NCI-H2227 (cell line): ENCODE data around the gene ZNF831.

Experiments used
- DNase-seq: peaks from one replicate; lab custom pipeline; 2025; ENCODE audit not compliant: unreplicated experiment; lab: John Stamatoyannopoulos, UW

ZNF831 gene

DNA sequence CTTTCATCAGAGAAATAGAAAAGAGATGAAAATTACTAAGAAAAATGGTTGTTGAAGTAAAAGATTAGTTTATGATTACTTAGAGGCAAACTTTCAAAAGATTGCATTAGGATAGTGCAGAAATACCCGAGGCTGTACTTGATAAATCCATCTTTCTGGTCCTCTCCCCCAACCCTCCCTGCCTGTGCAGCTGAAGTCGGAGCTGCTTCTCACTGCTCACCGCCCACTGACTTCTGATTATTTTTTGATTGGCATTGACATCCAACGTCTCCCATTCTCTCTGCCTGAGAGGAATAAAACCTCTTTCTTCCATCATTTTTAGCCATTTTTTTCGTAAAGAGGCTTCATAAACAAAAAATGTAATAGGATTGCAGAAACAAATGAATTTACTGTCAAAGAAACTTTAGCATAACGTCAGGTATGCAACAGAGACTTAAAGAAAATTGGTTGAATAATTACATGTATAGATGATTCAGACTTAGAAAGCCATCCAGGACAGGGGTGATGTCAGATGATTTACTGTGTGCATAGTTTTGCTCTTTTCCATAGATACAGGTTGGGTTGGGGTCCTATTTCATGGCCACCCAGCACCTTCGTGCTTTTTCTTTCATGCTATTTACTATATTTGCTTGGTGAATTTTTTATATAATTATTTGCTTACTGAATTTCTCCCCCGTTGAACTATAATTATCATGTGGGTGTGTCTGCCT is 83.2 kb downstream of the ZNF831 start:
- peak; percentile 49 for DNase-seq

DNA sequence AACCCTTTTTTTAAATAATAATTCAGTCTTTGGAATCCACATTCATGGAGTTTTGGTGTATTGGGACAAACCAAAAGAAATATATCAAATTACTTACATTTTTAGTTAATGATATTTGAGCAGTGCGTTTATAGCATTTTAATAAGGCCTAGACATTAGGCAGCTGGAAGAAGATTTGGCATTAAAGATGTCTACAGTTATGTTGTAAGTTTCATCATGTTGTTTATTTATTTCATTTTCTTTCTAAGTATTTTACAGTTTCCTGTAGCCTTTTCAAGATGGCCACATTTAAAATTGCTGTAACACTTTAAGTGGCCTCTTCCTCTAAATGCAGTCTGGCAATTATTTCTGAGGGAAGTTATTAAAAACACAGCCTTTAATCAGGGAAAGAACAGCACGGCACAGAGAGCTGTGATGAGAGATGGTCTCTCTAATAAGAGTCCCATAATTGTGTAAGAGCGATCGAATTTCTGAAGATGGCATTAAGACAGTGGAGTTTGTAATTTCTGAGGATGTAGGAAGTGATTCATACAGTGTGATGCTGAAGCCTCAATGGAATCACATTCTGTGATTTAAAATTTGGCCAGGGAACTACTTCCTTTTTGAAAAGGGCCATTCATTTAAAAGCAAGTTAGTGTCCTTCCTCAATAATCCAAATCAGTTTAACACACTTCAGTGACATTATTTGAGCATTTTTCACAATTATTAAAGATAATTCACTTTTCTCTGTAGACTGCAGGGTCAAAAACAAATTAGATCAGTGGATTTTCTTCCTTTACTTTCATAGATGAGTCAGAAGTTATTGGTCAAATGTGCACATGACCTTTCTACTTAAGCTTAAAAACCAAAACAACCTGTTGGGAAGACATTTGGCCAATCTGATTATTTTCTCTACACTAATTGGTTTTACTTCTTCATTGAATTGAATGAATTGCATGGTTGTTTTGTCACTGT is 84.4 kb downstream of the ZNF831 start:
- DNase-seq = peak; percentile 17

DNA sequence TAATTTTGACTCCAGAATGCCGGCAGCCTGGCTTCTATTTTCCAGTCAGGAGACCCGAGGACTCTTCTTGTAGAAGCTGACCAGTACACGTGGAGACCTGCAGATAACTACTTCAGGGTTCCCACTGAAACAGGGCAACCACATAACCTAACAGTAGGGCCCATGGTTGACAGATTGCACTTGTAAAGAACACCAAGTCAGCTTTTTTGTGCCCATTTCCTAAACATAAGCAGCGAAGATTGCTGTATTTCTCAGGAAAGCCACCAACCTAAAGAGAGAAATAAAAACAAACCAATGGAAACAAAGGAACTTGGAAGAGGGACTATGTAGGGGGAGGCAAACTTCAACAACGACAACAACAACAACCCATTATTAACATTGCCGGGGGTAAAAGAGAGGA is 86.7 kb downstream of the ZNF831 start:
- DNase-seq = no peak

DNA sequence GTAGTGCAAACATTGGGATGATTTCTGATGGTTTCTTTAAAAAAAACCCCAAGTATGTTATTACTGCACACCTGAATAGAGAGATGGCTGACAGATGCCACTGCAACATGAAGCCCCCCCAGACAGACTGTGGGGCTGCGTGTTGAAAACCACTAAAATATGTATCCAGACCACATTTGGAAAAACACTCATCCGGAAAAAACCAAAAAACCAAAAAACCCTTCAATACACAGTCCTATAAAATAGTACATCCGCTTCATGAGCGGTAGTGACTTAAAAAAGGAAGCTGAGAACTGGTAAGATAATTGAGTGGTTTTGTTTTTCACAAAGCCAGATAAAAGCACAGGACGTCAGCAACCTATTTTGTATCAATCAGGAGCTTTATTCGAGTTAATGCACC is 89.7 kb downstream of the ZNF831 start:
- DNase-seq = no peak

DNA sequence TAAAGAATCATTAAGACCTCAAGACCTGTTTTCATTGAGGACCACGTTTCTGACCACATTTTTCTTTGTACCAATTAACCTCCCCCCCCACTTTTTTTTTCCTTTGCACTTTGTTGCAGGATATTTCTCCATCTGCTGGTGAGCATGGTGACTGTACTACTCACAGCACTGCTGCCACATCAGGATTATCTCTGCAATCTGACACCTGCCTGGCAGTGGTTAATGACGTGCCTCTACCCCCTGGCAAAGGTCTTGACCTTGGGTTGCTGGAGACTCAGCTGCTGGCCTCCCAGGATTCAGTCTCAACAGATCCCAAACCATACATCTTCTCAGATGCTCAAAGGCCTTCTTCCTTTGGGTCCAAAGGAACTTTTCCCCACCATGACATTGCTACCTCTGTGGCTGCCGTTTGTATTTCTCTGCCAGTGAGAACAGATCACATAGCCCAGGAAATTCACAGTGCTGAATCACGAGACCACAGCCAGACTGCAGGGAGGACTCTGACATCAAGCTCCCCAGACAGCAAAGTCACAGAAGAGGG is 90.2 kb downstream of the ZNF831 start:
- DNase-seq = no peak

DNA sequence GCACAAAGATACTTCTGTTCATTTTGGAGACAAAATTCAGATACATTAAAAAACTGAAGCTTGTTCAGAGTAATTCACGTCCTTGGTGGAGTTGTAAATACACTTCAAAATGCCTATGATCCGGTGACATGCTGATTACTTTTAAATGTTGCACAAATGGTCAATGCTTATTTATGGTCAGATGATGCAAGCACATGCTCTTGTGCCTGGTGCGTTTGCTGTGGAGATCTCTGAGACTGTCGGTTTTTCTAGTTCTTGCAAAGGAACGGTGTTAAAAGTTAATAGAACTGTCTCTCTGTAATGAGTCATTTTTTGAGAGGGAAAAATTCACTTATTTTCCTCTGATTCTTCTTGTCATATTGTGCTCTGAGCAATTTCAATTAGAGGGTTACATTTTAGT is 91.6 kb downstream of the ZNF831 start:
- DNase-seq = no peak

DNA sequence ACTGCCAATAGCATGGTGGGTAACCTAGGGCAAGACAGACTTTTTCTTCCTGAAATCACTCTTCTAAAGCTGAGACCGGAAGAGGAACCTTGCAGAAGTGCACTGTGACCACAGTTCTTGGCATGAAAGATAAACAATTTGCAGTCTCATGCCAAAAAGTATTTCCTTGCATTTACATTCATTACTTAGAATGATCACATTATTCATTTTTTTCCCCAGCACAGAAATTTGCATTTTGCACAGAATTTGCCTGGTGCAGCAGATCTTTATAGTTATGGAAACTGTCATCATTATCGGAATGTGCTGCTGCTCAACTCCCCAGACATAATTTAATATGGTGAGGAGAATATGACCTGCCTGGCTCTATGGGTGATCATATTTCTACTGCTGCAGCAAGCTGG is 94.6 kb downstream of the ZNF831 start:
- no peak for DNase-seq

DNA sequence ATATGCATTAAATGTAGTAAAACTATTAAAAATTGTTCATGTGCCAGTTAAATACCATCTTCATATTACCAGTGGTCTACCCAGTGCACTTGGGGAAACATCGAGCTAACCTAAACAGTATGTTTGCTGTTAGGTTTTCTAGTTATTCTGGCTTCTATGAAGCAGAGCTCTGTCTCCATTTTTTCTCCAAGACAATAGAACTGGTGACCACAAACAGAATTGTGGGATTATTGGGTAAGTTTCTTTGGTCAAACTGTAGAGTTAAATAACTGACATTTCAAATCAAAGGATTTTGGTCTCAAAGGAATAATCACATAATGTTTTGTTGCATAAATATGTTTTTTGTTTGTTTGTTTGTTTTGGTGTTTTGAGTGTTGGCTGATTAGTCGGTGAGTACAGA is 96.3 kb downstream of the ZNF831 start:
- DNase-seq = no peak

DNA sequence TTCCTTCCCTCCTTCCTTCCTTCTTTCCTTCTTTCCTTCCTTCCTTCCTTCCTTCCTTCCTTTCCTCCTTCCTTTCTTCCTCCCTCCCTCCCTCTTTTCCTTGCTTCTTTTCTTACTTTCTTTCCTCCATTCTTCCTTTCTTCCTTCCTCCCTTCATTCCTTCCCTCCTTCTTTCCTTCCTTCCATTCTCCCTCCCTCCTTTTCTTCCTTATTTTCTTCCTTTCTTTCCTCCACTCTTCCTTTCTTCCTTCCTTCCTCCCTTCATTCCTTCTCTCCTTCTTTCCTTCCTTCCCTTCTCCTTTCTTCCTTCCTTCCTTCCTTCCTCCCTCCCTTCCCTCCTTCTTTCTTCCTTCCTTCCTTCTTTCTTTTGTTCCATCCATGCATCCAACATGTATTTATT is 101.7 kb downstream of the ZNF831 start:
- DNase-seq = no peak

DNA sequence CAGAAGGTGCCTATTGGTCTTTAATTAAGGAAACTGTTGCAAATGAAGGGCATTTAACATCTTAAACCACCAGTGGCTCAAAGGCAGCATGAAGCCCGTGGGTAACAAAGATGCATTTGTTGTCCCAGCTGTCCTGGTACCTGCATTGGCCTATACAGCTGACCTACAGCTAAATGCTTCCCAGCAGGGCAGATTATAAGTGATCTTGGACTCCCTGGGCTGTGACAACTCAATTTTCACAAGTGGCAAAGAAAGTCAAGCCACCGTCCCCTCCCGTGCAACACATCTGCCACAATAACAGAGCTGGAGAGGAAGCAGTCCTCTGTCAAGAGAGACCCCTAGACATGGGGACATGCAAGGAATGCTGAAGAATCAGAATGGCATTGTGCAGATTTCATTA is 105.2 kb downstream of the ZNF831 start:
- DNase-seq = peak; percentile 54

DNA sequence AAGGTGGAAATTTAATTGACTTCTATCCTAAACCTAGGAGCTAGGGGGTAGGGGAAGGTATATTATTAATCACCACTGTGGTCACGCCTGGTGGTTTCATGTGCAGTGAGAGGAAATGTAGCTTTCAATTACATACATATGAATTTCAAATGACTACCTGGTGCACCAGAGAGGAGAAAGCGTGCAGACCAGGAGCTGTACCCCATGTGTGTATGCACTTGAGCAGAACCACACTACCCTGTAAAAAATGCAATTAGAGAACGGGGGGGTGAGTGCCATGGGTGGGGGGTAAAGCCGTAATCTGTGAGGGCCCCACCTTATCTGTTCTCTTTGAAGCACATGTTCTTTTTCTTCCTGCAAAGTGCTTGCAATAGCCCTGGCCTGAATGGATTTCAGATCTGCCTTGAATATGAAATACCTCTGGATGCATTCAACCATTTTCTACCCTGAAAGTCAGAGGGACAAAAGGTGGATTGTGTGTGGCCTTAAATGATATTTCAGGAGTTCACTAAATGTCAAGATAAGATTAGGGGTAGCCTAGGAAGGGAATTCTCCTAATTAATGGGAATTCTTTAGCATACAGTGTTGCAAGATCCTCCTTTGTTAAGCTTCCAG is 105.9 kb downstream of the ZNF831 start:
- peak; percentile 46 for DNase-seq

DNA sequence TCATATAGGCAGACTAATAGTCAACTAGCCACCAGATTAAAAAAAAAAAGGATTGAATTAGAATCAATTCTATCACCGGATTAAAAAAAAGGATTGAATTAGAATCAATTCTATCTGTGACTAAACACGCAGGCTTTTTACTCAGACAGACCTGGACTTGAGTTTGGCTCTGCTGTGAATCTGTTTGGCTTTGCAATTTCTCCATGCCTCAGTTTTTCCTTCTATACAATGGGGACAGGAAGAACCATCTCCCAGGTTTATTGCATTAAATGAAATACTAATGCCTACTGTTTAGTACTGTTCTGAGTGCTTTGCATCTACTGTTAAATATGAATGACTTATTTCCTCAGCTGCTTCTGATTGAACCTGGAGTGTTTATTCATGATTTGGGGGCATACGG is 106.8 kb downstream of the ZNF831 start:
- DNase-seq = no peak

DNA sequence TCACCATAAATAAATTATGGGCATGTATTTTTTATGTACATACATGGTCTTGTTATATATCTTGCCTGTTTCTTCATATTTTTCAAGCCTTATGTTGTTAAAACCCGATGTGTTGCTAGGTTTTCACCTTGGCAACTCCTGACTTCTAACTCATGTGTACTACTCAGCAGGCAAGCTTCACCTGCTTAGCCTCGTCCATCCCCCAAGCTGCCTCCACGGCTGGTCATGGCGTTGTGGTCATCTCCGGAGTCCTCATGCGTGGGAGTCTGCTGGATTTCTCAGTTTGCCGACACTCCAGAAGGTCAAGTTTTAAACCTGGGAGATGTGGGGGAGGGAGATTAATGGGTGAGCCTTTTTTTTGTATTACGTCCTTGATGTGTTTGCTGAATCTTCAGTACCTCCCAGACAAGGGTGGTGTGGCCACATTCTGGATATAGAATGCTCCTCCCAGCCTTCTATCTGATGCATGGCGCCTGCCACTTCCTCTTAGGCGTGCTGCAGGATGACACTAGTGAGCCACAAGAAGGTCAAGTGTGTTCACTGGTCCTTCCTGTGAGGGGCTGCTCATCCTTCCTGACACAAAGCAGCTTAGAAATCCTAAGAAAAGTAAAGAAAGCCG is 110.2 kb downstream of the ZNF831 start:
- no peak for DNase-seq

DNA sequence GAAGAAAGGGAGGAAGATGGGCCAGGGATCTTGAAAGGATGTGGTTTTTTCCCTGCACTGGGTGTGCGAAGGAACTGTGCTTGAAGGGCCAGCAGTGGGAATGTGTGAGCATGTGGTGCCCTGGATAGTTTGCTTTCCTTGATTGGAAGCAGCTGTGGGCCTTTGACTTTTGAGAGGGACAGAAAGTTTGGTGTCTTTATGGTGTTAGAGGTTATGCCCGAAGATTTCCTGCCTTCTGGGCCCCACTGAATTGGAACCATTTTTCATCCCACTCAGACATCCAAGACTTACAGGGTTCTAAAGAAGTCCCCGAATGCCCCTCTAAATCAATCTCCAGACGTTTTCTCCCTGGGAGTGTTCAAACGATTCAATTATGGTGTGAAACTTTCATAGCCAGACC is 113.3 kb downstream of the ZNF831 start:
- DNase-seq = no peak

DNA sequence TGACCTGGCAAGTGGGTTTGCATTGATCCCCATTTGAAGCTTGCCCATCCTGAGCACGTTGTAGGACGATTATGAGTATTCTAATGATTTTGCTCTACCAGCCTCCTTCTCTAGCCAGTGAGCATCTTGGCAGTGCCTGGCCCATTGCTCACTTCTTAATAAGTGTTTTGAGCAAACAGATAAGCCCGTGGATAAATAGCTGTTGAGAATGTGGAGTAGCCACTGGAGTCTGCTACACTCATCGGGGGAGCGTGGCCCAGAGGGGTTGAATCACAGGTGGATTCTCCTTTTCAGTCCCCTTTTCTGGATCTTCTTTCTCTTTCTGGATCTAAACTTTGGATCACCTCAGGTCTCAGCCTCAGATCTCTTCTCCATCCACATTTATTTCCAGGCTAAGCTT is 120.8 kb downstream of the ZNF831 start:
- no peak for DNase-seq

DNA sequence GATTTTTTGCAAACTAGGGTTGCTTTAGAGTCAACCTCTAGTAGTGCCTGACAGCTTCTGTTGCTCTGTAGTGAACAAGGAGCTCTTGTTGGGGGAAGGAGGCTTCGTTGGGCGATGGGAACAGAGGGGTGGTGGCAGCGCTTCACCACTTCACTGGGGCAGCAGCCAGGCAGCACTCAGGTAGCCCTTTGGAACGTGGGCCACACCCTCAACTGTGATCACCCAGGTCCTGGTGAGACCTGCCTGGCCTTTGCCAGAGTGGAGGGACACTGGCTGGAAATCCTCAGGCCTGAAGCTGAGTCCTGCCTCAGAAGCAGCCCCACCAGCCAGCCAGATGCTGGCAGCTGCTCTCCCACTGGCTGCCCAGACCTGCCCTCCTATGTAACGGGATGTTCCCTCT is 126.4 kb downstream of the ZNF831 start:
- no peak for DNase-seq

DNA sequence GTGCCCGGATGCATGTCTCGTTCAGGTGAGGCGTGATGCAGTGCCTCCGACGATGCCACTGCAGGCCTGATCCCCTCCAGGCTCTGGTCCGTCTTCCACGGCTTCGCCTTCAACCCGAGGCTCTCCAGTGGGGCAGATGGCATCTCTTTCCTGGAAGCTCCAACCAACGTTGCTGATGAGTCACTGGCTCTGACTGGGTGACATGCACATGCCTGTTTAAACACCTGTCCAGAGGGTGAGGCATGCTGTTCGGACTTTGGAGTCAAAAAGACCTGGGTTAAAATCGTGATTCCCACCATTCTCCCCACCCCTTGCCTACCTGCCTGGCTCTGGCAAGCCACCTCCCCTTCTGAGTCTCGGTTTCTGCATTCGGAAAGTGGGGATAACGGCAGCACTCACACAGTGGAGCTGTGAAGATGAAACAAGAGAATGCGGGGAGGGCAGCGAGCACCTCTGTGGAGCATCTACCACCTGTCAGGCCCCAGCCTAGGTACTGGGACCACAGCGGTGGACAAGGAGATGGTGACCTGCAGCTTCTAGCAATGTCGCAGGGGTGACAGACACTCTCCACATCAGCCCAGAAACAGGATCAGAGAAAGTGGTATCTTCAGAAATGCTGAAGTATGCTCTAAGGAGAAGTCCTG is 128.2 kb downstream of the ZNF831 start:
- DNase-seq = no peak

DNA sequence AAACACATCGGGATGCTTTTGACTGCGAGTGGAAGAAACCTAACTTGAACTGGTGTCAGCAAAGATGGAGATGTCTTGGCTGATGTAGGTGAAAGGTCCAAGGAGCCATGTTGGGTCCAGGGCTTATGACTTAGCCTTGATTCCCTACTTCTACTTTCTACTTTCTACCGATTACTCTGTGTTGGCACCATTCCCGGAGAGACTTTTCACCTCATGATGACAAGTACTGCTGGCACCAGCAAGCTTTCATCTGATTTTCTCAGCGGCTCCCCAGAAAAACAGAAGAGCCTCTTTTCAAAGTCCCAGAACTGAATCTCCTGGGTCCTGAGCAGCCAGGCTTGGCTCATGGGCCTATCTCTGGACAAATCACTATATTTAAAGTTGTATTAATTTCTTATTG is 131.9 kb downstream of the ZNF831 start:
- no peak for DNase-seq

DNA sequence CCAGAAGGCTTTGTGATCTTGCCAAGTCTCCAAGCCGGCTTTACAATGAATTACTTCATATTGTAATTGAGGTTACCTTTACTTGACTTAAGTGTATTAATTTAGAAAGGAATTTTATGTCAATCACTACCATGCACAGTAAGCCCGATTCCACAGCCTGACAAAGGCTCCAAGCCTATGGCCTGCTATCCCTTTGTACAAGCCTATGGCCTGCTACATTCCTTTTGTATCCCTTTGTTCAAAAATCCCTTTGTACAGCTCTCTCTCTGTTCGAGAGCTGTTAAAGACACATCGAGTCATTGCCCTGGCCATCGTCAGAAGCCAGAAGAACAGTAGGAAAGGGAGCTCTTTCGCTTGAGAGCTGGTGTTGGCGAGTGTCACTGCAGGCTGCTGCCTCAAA is 134.1 kb downstream of the ZNF831 start:
- DNase-seq = no peak

DNA sequence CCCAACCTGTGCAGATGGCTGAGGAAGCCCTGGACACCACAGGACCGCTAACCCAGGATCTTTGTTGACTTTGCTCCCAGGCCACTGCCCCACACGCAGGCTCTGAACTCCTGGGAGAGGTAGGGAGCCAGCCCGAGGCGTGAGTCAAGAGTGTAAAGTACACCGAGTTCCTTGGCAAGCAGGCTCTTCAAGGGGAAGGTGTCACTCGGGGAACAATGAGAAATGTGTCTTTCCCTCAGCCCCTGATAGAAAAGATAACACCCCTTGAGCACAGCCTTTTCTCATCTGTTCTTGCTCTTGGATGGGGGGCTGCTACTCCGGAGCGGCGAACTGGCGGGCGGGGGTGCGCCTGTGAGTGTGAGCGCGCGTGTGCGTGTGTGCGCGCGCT is 136.3 kb downstream of the ZNF831 start:
- DNase-seq = peak; percentile 12
